GM13977 (cell line): ENCODE data around the gene PBX3.

ENCODE experiments used
- DNase-seq: peaks from one replicate; pipeline ENCODE4 v3.0.0; 2012; ENCODE audit warnings: low spot score
- CTCF ChIP-seq: IDR thresholded peaks from 2 replicates; pipeline ENCODE4 v1.5.1; 2012; ENCODE audit warnings: mild to moderate bottlenecking, control low read depth; ENCODE audit not compliant: insufficient read depth; ENCODE audit errors: extremely low read depth, missing control alignments
- in situ Hi-C: fragments of 300-500 bp; cut with MboI; formaldehyde crosslinking; loops from one replicate; pipeline ENCODE4 v1.12.0; 2022; ENCODE audit warnings: low sequenced_read_pairs, low pct_unique_long_range_greater_than_20kb, mixed read lengths, inconsistent platforms; ENCODE audit not compliant: unreplicated experiment

Gene PBX3

GRCh38 chr9:125759764-125760129 is 12.6 kb downstream of the PBX3 start:
- in situ Hi-C loops, result no loop called here
- no peak for TF ChIP-seq CTCF
- no peak for DNase-seq

GRCh38 chr9:125760537-125760936 is 13.4 kb downstream of the PBX3 start:
- in situ Hi-C loops, result no loop called here
- no peak for TF ChIP-seq CTCF
- DNase-seq, result no peak

- in situ Hi-C loops, result no loop called here
- TF ChIP-seq CTCF, result no peak
- DNase-seq, result no peak
These were observed 14.7 kb downstream of the PBX3 start for GRCh38 chr9:125761676-125762450.

- in situ Hi-C loops, result no loop called here
- DNase-seq, result no peak
- no peak for TF ChIP-seq CTCF
These were observed 16.2 kb downstream of the PBX3 start for GRCh38 chr9:125763394-125763801.

- in situ Hi-C loops, result no loop called here
- no peak for TF ChIP-seq CTCF
- DNase-seq, result no peak
These were observed 17.0 kb downstream of the PBX3 start for GRCh38 chr9:125764198-125764597.

GRCh38 chr9:125766468-125767221 is 19.5 kb downstream of the PBX3 start:
- in situ Hi-C loops, result no loop called here
- no peak for TF ChIP-seq CTCF
- no peak for DNase-seq
